Esophagus muscularis mucosa (tissue), 4 donors: Measurements from ENCODE around the gene KRT33A. TPM values are rescaled to one million over a fixed set of nuclear protein-coding genes. Genes with fewer than 3 reads are reported as not detected.

Experiments used
- DNase-seq: peaks from one replicate; pipeline ENCODE4 v3.0.0-alpha.2; 2017; ENCODE audit errors: extremely low spot score
- H3K27ac ChIP-seq, 4 donors: fragments of 200-600 bp; sonication (generic); replicated peaks in 1 of 4; 1 replicate in 3 of 4; 2 replicates in 1 of 4; pipeline ENCODE4 v1.5.1; 2016 to 2019; ENCODE audit warnings: mild to moderate bottlenecking in 1 of 4
- H3K27me3 ChIP-seq, 4 donors: fragments of 200-600 bp; sonication (generic); one replicate each; pipeline versions ENCODE4 v1.5.1 to v1.6.0; 2016 to 2019
- H3K36me3 ChIP-seq, 4 donors: fragments of 200-600 bp; sonication (generic); one replicate each; pipeline ENCODE4 v1.5.1; 2016 to 2019
- H3K4me1 ChIP-seq, 4 donors: fragments of 200-600 bp; sonication (generic); one replicate each; pipeline ENCODE4 v1.5.1; 2016 to 2019
- H3K4me3 ChIP-seq, 4 donors: fragments of 200-600 bp; sonication (generic); 1 replicate in 2 of 4; 2 replicates in 2 of 4; pipeline ENCODE4 v1.5.1; 2016 to 2019; ENCODE audit warnings: mild to moderate bottlenecking in 4 of 4, moderate library complexity in 1 of 4
- H3K9me3 ChIP-seq, 4 donors: fragments of 200-600 bp; sonication (generic); 1 replicate in 3 of 4; 2 replicates in 1 of 4; pipeline ENCODE4 v1.5.1; 2016 to 2019
- CTCF ChIP-seq, 3 experiments: fragments of 200-600 bp in 2 of 3; fragments of 450-650 bp in 1 of 3; sonication (generic) in 2 of 3; IDR thresholded peaks; one replicate each; pipeline ENCODE4 v1.5.1; 2017 to 2019; ENCODE audit warnings: antibody characterized with exemption in 3 of 3, mild to moderate bottlenecking in 2 of 3, moderate library complexity in 1 of 3
- EP300 ChIP-seq: sonication (generic); formaldehyde crosslinking; IDR thresholded peaks from one replicate; pipeline ENCODE4 v1.6.1; 2017; ENCODE audit warnings: antibody characterized with exemption
- POLR2A ChIP-seq: fragments of 450-650 bp; IDR thresholded peaks from one replicate; pipeline ENCODE4 v1.6.1; 2017; ENCODE audit warnings: antibody characterized with exemption, moderate library complexity, mild to moderate bottlenecking, low read depth
- POLR2AphosphoS5 ChIP-seq, 2 donors: sonication (generic); formaldehyde crosslinking; IDR thresholded peaks; one replicate each; pipeline ENCODE4 v1.6.1; 2017; ENCODE audit warnings: antibody characterized with exemption in 2 of 2
- WGBS: methylation state at CpG from one replicate; pipeline ENCODE4 v1.1.5; 2018; 5-methylcytosine and 5-hydroxymethylcytosine counted together
- intact Hi-C: fragments of 100-400 bp; cut with DNase I; formaldehyde crosslinking; loops from one replicate; pipeline ENCODE4 v1.15.1; 2023
- total RNA-seq, 4 donors: library from RNA; depleted of rRNA; stranded (reverse); fragments of >200 nt; gene quantifications; one replicate each; pipeline versions ENCODE4 v1.1.0 to v1.2.1, GENCODE V29; 2016

Gene KRT33A
- total RNA-seq, 4 donors from 2014 or later, result not detected

DNA sequence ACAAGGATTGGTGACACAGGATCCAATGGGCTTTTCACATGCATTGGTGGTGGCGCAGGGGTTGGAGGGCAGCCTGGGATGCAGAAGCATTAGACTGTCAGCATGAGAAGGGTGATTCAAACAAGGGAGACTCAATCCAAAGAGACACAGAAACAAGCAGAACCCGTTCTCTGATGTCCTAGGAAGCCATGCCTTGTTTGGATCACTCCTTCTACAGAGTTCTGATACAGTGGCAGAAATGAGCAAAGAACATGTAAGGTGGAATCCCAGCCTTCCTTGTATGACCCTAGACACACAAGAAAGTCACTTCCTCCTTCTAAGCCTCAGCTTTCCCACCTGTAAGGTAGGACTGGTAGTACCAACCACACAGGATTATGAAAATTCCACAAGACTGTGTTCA, 13.3 kb upstream of the KRT33A start:
- intact Hi-C loops, result no loop called here
- TF ChIP-seq POLR2AphosphoS5 (IDR thresholded peaks at IDR 0.05) (no peak), POLR2A (no peak), CTCF (IDR thresholded peaks at IDR 0.05) (no peak), EP300 (no peak)

DNA sequence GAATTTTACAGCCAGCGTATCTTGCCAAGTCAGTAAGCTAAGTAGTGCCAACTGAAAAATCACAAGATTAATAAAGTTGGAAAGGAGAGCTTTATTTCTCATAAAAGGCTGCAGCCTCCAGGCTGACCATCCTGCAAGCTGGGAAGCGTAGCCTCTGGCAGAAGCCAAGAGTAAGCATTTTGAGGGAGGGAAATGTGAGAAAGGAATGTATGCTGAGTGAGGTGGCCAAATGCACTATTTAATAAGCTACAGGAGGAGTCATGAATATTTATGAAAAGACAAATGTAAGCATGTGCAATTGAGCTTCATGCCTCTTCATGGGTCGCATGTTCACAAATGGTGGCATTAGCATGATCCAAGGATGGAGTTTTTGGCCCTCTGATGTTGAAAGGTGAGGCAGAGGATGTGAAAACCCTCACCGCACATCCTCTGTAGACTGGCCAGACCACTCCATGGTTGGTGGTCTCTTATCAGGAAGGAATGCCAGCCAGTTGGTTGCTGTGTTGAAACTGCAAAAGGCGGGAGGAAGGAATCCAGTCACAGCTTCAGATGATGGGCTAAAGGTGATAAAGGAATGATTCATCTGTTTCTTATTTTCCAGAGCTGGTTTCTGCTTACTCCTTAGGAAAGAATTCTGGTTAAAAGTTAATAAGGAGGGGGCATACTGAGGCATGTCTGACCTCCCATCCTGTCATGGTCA, 9.8 kb upstream of the KRT33A start:
- intact Hi-C loops, result no loop called here
- WGBS, result 77% methylated on average over 5 of the region's 5 CpGs
- no peaks in the 10 kb centered on the region for H3K36me3 ChIP-seq
- no peak overlapping the region for H3K4me3 ChIP-seq
- no peaks in the 10 kb centered on the region for H3K4me1 ChIP-seq
- H3K27ac ChIP-seq, result no peak overlapping the region
- H3K9me3 ChIP-seq, result peaks cover 0 to 6% (median 0%) of the 10 kb centered on the region in 4 donors
- DNase-seq, result peak; percentile 72
- TF ChIP-seq CTCF (IDR thresholded peaks at IDR 0.05), result no peak
- no peak for TF ChIP-seq POLR2AphosphoS5 (IDR thresholded peaks at IDR 0.05)
- no peak for TF ChIP-seq EP300
- TF ChIP-seq POLR2A, result no peak
- H3K27me3 ChIP-seq, result no peaks in the 10 kb centered on the region

More for the DNA sequence above, 13.3 kb upstream of the KRT33A start:
- no peaks in the 10 kb centered on the region for H3K27me3 ChIP-seq
- H3K9me3 ChIP-seq, result peaks cover 0 to 6% (median 0%) of the 10 kb centered on the region in 4 donors
- H3K4me3 ChIP-seq, result no peak overlapping the region
- H3K4me1 ChIP-seq, result peaks cover 0 to 7% (median 0%) of the 10 kb centered on the region in 4 donors
- no peak for DNase-seq
- 93% methylated on average over 2 of the region's 2 CpGs for WGBS
- no peaks in the 10 kb centered on the region for H3K36me3 ChIP-seq
- H3K27ac ChIP-seq, result no peak overlapping the region

DNA sequence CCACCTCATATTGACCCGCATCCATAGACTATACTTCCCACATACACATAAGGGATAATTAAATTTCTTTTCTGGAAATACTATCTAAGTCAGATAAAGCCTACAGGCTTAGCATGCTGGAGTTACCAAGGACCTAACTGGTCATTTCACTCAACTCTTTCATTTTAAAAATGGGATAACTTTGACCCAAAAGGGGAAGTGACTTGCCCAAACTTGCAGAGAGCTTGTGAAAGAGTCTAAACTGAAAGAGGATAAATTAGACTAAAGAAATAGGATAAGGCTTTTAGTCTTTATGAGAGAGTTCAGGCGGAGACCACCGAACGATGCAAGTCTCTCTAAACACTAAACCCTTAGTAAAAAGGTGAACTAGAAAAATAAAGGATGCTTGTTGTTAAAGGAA, 3.9 kb upstream of the KRT33A start:
- TF ChIP-seq POLR2AphosphoS5 (IDR thresholded peaks at IDR 0.05), result no peak
- TF ChIP-seq CTCF (IDR thresholded peaks at IDR 0.05), result no peak
- no peak for TF ChIP-seq EP300
- H3K27me3 ChIP-seq, result no peaks in the 10 kb centered on the region
- no peaks in the 10 kb centered on the region for H3K36me3 ChIP-seq
- no peak overlapping the region for H3K4me3 ChIP-seq
- WGBS, result 86% methylated on average over 4 of the region's 4 CpGs
- no peak for DNase-seq
- no peaks in the 10 kb centered on the region for H3K4me1 ChIP-seq
- H3K27ac ChIP-seq, result no peak overlapping the region
- intact Hi-C loops, result no loop called here
- H3K9me3 ChIP-seq, result no peaks in the 10 kb centered on the region

DNA sequence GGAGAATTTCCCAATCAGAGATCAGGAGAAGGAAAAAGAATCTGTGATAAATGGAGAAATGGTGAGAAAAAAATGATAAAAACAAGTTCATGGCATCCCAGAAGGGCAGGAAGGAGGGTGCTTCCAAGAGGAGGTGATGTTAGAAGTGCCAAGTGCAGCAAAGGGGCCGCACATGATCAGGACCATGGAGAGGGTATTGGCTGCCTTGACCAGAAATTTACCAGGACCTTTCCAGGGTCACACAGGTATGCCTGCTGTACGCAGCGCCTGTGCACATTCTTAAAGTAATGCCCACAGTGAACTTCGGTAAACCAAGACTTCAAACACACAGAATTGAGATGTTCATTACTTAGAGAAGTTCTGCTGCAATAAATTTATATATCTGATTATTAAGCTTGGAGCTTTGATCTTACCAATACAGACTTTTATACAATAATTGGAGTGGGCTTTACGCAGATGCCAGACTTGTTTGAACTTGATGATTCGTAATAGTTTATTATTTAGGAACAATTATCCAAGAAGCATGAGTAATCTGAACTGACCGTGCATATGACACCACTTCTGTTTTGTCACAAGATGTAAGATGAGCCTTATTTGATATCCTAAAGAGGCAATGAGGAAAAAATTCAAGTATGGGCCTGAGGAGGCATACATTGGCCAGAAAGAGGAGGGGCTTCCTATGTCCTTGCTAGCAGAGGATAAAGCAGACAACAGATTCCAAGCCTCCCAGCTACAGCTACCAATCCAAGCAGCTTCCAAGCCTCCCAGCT, 2.2 kb upstream of the KRT33A start:
- H3K27me3 ChIP-seq, result no peaks in the 10 kb centered on the region
- H3K4me1 ChIP-seq, result no peaks in the 10 kb centered on the region
- intact Hi-C loops, result no loop called here
- DNase-seq, result no peak
- no peak overlapping the region for H3K27ac ChIP-seq
- no peaks in the 10 kb centered on the region for H3K36me3 ChIP-seq
- no peaks in the 10 kb centered on the region for H3K9me3 ChIP-seq
- WGBS, result 73% methylated on average over 7 of the region's 7 CpGs
- TF ChIP-seq POLR2AphosphoS5 (IDR thresholded peaks at IDR 0.05) (no peak), POLR2A (no peak), EP300 (no peak), CTCF (IDR thresholded peaks at IDR 0.05) (no peak)
- H3K4me3 ChIP-seq, result no peak overlapping the region
